SU-DHL-6 (cell line): ENCODE measurements around the gene PCGF1.
A peak's percentile ranks its signal among the peaks of the same experiment; 100 is the strongest.

Experiments used
- H2AFZ ChIP-seq: fragments of 200-600 bp; sonication (generic); 2 replicates; pipeline ENCODE4 v1.6.1; 2014; ENCODE audit warnings: low read depth, mild to moderate bottlenecking, moderate library complexity, mixed read lengths, antibody characterized with exemption, low read length; ENCODE audit not compliant: severe bottlenecking
- H3F3A ChIP-seq: fragments of 200-600 bp; shearing (Covaris generic); 2 replicates; pipeline ENCODE4 v1.6.0; 2016; ENCODE audit warnings: antibody characterized with exemption, mild to moderate bottlenecking; ENCODE audit not compliant: insufficient read depth
- H3K27ac ChIP-seq: fragments of 200-600 bp; sonication (generic); 2 replicates; pipeline ENCODE4 v1.5.1; 2016; ENCODE audit warnings: low read depth, mild to moderate bottlenecking, low read length, moderate library complexity, mixed read lengths
- H3K27me3 ChIP-seq: fragments of 200-600 bp; sonication (generic), shearing (Covaris generic); 2 replicates; pipeline ENCODE4 v1.6.0; 2014; ENCODE audit warnings: mild to moderate bottlenecking, low read length
- H3K36me3 ChIP-seq: fragments of 200-600 bp; sonication (generic); 2 replicates; pipeline ENCODE4 v1.6.1; 2014; ENCODE audit warnings: mild to moderate bottlenecking, low read length, mixed read lengths
- H3K4me2 ChIP-seq: fragments of 300-600, 200-600 bp; shearing (Covaris generic), sonication (generic); 2 replicates; pipeline ENCODE4 v1.6.0; 2014; ENCODE audit warnings: low read length, low read depth, mild to moderate bottlenecking; ENCODE audit not compliant: poor library complexity, severe bottlenecking
- H3K4me3 ChIP-seq: fragments of 200-600 bp; sonication (generic); 2 replicates; pipeline ENCODE4 v1.5.1; 2014; ENCODE audit warnings: antibody characterized with exemption, low read length, mild to moderate bottlenecking, mixed read lengths; ENCODE audit not compliant: insufficient read depth, poor library complexity, severe bottlenecking
- H3K79me2 ChIP-seq: fragments of 200-600 bp; sonication (generic); 2 replicates; pipeline ENCODE4 v1.6.1; 2014; ENCODE audit warnings: mild to moderate bottlenecking, low read length, moderate library complexity; ENCODE audit not compliant: insufficient read depth
- H3K9ac ChIP-seq: fragments of 200-600 bp; sonication (generic); 2 replicates; pipeline ENCODE4 v1.7.0; 2014; ENCODE audit warnings: mild to moderate bottlenecking, low read length
- H3K9me2 ChIP-seq: fragments of 200-600 bp; sonication (generic); replicated peaks from 2 replicates; pipeline ENCODE4 v1.6.1; 2014; ENCODE audit warnings: low read length; ENCODE audit not compliant: insufficient read depth
- H3K9me3 ChIP-seq: fragments of 200-600 bp; sonication (generic); 2 replicates; pipeline ENCODE4 v1.6.1; 2014; ENCODE audit warnings: low read length, mixed read lengths; ENCODE audit not compliant: insufficient read depth
- H4K20me1 ChIP-seq: fragments of 200-600 bp; sonication (generic); 2 replicates; pipeline ENCODE4 v1.6.1; 2014; ENCODE audit warnings: low read depth, mild to moderate bottlenecking, antibody characterized with exemption, low read length, moderate library complexity, mixed read lengths
- CTCF ChIP-seq: fragments of 200-600 bp; sonication (generic); IDR thresholded peaks from one replicate; pipeline ENCODE4 v1.5.1; 2017; ENCODE audit warnings: antibody characterized with exemption, mild to moderate bottlenecking, low read length, moderate library complexity; ENCODE audit not compliant: insufficient read depth, poor library complexity, severe bottlenecking
- EZH2phosphoT487 ChIP-seq: fragments of 200-600 bp; sonication (generic), shearing (Covaris generic); conservative IDR thresholded peaks from 2 replicates; pipeline ENCODE4 v1.6.1; 2018; ENCODE audit warnings: mild to moderate bottlenecking, antibody characterized with exemption, low read length, moderate library complexity, mixed read lengths

Gene PCGF1

GRCh38 chr2:74457129-74457548 is 50.4 kb downstream of the PCGF1 start:
- peak overlapping the region; percentile 86 for H3K4me2 ChIP-seq
- H3K9ac ChIP-seq = peak overlapping the region; percentile 77
- peak overlapping the region; percentile 64 for H3K4me3 ChIP-seq
- 0 out of 2 replicates have a peak, but pooled peaks cover 6% of the 10 kb centered on the region for H3K79me2 ChIP-seq
- H3K27ac ChIP-seq = peak overlapping the region; percentile 87
- H2AFZ ChIP-seq = peak overlapping the region; percentile 28
- no peaks in the 10 kb centered on the region for H3K9me3 ChIP-seq
- no peaks in the 10 kb centered on the region for H3K9me2 ChIP-seq
- H3F3A ChIP-seq = peaks cover 29% of the 10 kb centered on the region
- no peaks in the 10 kb centered on the region for H3K36me3 ChIP-seq
- H4K20me1 ChIP-seq = no peaks in the 10 kb centered on the region
- no peaks in the 10 kb centered on the region for H3K27me3 ChIP-seq
- no peak for TF ChIP-seq EZH2phosphoT487
- TF ChIP-seq CTCF = no peak
